ENCODE results near the gene TMEM151A. TPM values are rescaled to one million over a fixed set of nuclear protein-coding genes. Genes with fewer than 3 reads are reported as not detected.
"Not testable (repeated sequence)": the region's sequence is repeated elsewhere in the genome, so short reads cannot be mapped to it uniquely, and the experiment has no call there.

Gene TMEM151A
- total RNA-seq, 1 donor from 2014 or later = 19.2 TPM

DNA sequence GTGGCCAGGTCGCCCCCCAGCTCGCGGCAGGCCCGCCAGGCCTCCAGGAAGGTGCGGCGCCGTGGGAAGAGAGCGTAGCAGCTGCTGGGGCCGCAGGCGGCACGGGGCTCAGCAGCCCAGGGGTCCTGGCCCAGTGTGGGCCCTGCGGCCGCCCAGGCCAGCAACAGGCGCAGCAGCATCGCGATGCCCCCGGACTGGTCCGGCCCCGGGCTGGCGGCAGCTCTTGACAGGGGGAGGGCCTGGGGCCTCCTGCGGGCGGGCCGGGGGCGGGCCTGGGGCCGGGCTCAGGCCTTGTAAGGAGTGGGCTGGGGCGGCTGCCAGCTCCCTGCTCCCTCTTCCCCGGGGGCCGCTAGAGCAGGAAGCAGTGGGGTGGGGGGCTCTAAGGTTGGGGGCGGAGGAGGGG is 25.2 kb downstream of the TMEM151A start, which contains the start of gene CD248:
CD248 (minus strand) TSS at position 196 of the 403 bp plus-strand sequence; CDS start at position 179, 17 bp downstream.
- Mint-ChIP-seq H3K9me3 (ENCODE audit: unreplicated experiment) (peaks cover 31% of the 10 kb centered on the region), H3K27me3 (ENCODE audit: unreplicated experiment) (peaks cover 25% of the 10 kb centered on the region), H3K4me3 (ENCODE audit: unreplicated experiment) (peak within 1 kb of the TSS; percentile 67), H3K36me3 (ENCODE audit: unreplicated experiment) (no peaks in the 10 kb centered on the region), H3K27ac (ENCODE audit: unreplicated experiment) (peak within 1 kb of the TSS; percentile 96), H3K4me1 (ENCODE audit: low read depth, unreplicated experiment) (peaks cover 41% of the 10 kb centered on the region)
- DNase-seq = peak; percentile 55
- TF ChIP-seq, protein P1, sequence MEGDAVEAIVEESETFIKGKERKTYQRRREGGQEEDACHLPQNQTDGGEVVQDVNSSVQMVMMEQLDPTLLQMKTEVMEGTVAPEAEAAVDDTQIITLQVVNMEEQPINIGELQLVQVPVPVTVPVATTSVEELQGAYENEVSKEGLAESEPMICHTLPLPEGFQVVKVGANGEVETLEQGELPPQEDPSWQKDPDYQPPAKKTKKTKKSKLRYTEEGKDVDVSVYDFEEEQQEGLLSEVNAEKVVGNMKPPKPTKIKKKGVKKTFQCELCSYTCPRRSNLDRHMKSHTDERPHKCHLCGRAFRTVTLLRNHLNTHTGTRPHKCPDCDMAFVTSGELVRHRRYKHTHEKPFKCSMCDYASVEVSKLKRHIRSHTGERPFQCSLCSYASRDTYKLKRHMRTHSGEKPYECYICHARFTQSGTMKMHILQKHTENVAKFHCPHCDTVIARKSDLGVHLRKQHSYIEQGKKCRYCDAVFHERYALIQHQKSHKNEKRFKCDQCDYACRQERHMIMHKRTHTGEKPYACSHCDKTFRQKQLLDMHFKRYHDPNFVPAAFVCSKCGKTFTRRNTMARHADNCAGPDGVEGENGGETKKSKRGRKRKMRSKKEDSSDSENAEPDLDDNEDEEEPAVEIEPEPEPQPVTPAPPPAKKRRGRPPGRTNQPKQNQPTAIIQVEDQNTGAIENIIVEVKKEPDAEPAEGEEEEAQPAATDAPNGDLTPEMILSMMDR (IDR thresholded peaks at IDR 0.05; ENCODE audit: partially characterized antibody, unreplicated experiment) = no peak

DNA sequence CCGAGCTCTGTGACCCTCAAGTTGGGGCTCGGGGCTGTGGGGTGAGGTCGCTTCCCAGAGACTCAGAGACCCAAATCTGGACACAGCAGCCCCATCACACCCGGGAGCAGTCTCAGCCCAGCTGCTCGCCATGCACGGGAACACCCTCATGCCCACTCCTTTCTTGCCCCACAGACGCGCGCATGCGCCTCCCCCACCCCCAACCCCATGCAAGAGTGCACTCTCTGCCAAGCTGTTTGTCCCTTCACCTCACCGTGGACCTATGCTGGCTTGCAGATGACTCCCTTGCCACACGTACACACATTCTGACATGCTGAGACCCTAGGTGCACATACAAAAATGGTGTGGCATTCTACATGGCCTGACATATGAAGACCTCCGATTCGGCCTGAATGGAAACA is 25.6 kb downstream of the TMEM151A start:
- Mint-ChIP-seq H3K27ac (ENCODE audit: unreplicated experiment) (peak overlapping the region; percentile 96), H3K4me1 (ENCODE audit: low read depth, unreplicated experiment) (peaks cover 40% of the 10 kb centered on the region), H3K36me3 (ENCODE audit: unreplicated experiment) (no peaks in the 10 kb centered on the region), H3K4me3 (ENCODE audit: unreplicated experiment) (peak overlapping the region; percentile 67), H3K27me3 (ENCODE audit: unreplicated experiment) (peaks cover 21% of the 10 kb centered on the region), H3K9me3 (ENCODE audit: unreplicated experiment) (peaks cover 30% of the 10 kb centered on the region)
- TF ChIP-seq, protein P1 (IDR thresholded peaks at IDR 0.05; ENCODE audit: partially characterized antibody, unreplicated experiment) = no peak
- DNase-seq = peak; percentile 58

DNA sequence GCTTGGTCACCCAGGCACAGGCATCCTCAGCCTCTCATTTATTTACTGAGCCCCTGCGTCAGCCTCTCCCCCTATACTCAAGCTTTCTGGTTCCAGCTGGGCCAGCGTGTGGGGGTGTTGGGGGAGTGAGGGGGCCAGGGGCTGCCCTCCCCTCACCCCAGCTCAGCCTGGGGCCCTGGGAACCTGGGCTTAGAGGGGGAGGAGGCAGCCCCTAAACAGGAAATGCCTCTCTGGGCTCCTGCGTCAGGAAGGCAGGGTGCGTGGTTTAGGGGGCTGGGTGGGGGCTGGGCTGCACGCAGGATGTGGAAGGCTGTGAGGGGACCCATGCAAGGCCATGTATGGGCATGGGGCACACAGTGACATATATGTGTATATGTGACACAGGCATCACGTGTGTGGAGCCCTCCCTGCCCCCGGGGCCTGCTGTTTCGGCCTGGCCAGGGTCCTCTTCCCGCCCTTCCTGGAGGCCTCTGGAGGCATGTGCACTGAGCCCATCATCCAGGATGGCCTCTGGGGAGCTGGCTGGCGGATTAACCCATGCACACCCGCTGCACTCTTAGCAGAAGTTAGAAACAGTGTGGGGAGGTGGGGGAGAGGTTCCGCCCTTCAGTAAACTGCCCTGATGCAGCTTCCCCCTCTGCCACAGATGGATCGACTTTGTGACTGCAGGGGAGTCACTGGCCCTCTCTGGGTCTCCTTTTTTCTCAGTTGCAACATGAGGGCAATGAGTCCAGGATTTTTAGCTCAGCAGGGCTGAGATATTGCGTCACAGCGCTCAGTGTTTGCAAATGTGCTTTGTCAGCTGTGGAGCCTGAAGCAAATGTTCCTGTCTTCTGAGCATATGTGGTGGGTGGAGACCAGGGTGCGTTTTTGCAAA is 26.3 kb downstream of the TMEM151A start:
- peak; percentile 71 for DNase-seq
- Mint-ChIP-seq H3K4me1 (ENCODE audit: low read depth, unreplicated experiment) (peaks cover 40% of the 10 kb centered on the region), H3K4me3 (ENCODE audit: unreplicated experiment) (peak overlapping the region; percentile 74)

GRCh38 chr11:66318600-66318970 is 26.9 kb downstream of the TMEM151A start:
- H3K27ac Mint-ChIP-seq (ENCODE audit: unreplicated experiment) = peak overlapping the region; percentile 94
- peaks cover 24% of the 10 kb centered on the region for H3K27me3 Mint-ChIP-seq (ENCODE audit: unreplicated experiment)
- TF ChIP-seq, protein P1 (IDR thresholded peaks at IDR 0.05; ENCODE audit: partially characterized antibody, unreplicated experiment) = no peak
- DNase-seq = no peak
- H3K4me1 Mint-ChIP-seq (ENCODE audit: low read depth, unreplicated experiment) = peaks cover 41% of the 10 kb centered on the region
- H3K36me3 Mint-ChIP-seq (ENCODE audit: unreplicated experiment) = no peaks in the 10 kb centered on the region
- peaks cover 30% of the 10 kb centered on the region for H3K9me3 Mint-ChIP-seq (ENCODE audit: unreplicated experiment)
- H3K4me3 Mint-ChIP-seq (ENCODE audit: unreplicated experiment) = peak overlapping the region; percentile 74

More for the DNA sequence above, 26.3 kb downstream of the TMEM151A start:
- Mint-ChIP-seq H3K9me3 (ENCODE audit: unreplicated experiment) (peaks cover 28% of the 10 kb centered on the region), H3K27ac (ENCODE audit: unreplicated experiment) (peak overlapping the region; percentile 96), H3K27me3 (ENCODE audit: unreplicated experiment) (peaks cover 19% of the 10 kb centered on the region), H3K36me3 (ENCODE audit: unreplicated experiment) (no peaks in the 10 kb centered on the region)
- TF ChIP-seq, protein P1 (IDR thresholded peaks at IDR 0.05; ENCODE audit: partially characterized antibody, unreplicated experiment) = no peak

DNA sequence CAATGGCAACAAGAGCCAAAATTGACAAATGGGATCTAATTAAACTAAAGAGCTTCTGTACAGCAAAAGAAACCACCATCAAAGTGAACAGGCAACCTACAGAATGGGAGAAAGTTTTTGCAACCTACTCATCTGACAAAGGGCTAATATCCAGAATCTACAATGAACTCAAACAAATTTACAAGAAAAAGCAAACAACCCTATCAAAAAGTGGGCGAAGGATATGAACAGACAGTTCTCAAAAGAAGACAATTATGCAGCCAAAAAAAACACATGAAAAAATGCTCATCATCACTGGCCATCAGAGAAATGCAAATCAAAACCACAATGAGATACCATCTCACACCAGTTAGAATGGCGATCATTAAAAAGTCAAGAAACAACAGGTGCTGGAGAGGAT is 28.6 kb downstream of the TMEM151A start:
- not testable (repeated sequence) for H3K4me3 Mint-ChIP-seq (ENCODE audit: unreplicated experiment); DNase-seq; H3K36me3 Mint-ChIP-seq (ENCODE audit: unreplicated experiment); H3K27ac Mint-ChIP-seq (ENCODE audit: unreplicated experiment)
- Mint-ChIP-seq H3K9me3 (ENCODE audit: unreplicated experiment) (peaks cover 34% of the 10 kb centered on the region), H3K4me1 (ENCODE audit: low read depth, unreplicated experiment) (peaks cover 39% of the 10 kb centered on the region), H3K27me3 (ENCODE audit: unreplicated experiment) (peaks cover 27% of the 10 kb centered on the region)

GRCh38 chr11:66320748-66321147 is 29.1 kb downstream of the TMEM151A start:
- not testable (repeated sequence) for H3K36me3 Mint-ChIP-seq (ENCODE audit: unreplicated experiment); H3K27ac Mint-ChIP-seq (ENCODE audit: unreplicated experiment); H3K4me3 Mint-ChIP-seq (ENCODE audit: unreplicated experiment); DNase-seq
- Mint-ChIP-seq H3K27me3 (ENCODE audit: unreplicated experiment) (peaks cover 28% of the 10 kb centered on the region), H3K9me3 (ENCODE audit: unreplicated experiment) (peaks cover 35% of the 10 kb centered on the region), H3K4me1 (ENCODE audit: low read depth, unreplicated experiment) (peaks cover 37% of the 10 kb centered on the region)

Data from glutamatergic neuron (in vitro differentiated cells).